Measurements from ENCODE around the gene ZFP36L2.

DNA sequence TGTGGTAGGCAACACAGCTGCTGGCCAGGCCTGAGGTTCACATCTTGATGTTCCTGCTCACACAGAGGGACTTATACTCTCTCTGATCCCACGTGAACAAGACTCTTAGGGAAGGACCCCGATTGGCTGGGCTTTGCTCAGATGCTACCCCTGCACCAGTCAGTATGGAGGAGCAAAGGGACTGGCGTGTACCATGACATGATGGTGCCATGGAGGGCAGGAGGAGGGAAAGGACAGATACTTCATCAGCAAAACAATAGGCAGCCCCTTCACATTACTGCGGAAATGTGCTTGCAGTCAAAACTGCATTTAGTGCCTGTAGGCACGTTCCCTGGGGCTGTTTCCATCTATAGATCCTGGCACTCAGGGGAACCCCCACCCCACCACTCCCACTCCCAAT is 42.7 kb downstream of the ZFP36L2 start:
- TF ChIP-seq ARNTL (CRISPR knock-in tag; IDR thresholded peaks at IDR 0.05; ENCODE audit: borderline replicate concordance, low read depth) (no peak), ZC3H10 (CRISPR knock-in tag; IDR thresholded peaks at IDR 0.05) (no peak), SNAI2 (CRISPR knock-in tag; IDR thresholded peaks at IDR 0.05) (no peak), TOX (CRISPR knock-in tag; IDR thresholded peaks at IDR 0.05; ENCODE audit: borderline replicate concordance) (no peak), ZNF8 (CRISPR knock-in tag; IDR thresholded peaks at IDR 0.05) (no peak), PPARA (CRISPR knock-in tag; IDR thresholded peaks at IDR 0.05; ENCODE audit: borderline replicate concordance) (no peak), TCF4 (CRISPR knock-in tag; IDR thresholded peaks at IDR 0.05; ENCODE audit: borderline replicate concordance) (no peak), RARB (CRISPR knock-in tag; IDR thresholded peaks at IDR 0.05) (no peak), OSR1 (CRISPR knock-in tag; IDR thresholded peaks at IDR 0.05) (no peak)
- TF ChIP-seq, protein P1, sequence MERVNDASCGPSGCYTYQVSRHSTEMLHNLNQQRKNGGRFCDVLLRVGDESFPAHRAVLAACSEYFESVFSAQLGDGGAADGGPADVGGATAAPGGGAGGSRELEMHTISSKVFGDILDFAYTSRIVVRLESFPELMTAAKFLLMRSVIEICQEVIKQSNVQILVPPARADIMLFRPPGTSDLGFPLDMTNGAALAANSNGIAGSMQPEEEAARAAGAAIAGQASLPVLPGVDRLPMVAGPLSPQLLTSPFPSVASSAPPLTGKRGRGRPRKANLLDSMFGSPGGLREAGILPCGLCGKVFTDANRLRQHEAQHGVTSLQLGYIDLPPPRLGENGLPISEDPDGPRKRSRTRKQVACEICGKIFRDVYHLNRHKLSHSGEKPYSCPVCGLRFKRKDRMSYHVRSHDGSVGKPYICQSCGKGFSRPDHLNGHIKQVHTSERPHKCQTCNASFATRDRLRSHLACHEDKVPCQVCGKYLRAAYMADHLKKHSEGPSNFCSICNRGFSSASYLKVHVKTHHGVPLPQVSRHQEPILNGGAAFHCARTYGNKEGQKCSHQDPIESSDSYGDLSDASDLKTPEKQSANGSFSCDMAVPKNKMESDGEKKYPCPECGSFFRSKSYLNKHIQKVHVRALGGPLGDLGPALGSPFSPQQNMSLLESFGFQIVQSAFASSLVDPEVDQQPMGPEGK (CRISPR knock-in tag; IDR thresholded peaks at IDR 0.05; ENCODE audit: borderline replicate concordance), result no peak
- TF ChIP-seq, protein P2, sequence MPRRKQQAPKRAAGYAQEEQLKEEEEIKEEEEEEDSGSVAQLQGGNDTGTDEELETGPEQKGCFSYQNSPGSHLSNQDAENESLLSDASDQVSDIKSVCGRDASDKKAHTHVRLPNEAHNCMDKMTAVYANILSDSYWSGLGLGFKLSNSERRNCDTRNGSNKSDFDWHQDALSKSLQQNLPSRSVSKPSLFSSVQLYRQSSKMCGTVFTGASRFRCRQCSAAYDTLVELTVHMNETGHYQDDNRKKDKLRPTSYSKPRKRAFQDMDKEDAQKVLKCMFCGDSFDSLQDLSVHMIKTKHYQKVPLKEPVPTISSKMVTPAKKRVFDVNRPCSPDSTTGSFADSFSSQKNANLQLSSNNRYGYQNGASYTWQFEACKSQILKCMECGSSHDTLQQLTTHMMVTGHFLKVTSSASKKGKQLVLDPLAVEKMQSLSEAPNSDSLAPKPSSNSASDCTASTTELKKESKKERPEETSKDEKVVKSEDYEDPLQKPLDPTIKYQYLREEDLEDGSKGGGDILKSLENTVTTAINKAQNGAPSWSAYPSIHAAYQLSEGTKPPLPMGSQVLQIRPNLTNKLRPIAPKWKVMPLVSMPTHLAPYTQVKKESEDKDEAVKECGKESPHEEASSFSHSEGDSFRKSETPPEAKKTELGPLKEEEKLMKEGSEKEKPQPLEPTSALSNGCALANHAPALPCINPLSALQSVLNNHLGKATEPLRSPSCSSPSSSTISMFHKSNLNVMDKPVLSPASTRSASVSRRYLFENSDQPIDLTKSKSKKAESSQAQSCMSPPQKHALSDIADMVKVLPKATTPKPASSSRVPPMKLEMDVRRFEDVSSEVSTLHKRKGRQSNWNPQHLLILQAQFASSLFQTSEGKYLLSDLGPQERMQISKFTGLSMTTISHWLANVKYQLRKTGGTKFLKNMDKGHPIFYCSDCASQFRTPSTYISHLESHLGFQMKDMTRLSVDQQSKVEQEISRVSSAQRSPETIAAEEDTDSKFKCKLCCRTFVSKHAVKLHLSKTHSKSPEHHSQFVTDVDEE (CRISPR knock-in tag; IDR thresholded peaks at IDR 0.05), result no peak

All from SK-N-SH treated with all-trans-retinoic acid at 6 μM for 48 hours (cell line).